Upper lobe of left lung (tissue), 4 donors: ENCODE data around the gene POLR2J.

ENCODE experiments used
- CTCF ChIP-seq, 6 experiments: fragments of 450-650 bp in 4 of 6; fragments of 200-600 bp in 2 of 6; sonication (generic) in 2 of 6; IDR thresholded peaks; one replicate each; pipeline ENCODE4 v1.5.1; 2016 to 2019; ENCODE audit warnings: antibody characterized with exemption in 6 of 6
- EP300 ChIP-seq, 4 donors: sonication (generic); formaldehyde crosslinking; IDR thresholded peaks; one replicate each; pipeline ENCODE4 v1.5.1; 2017; ENCODE audit warnings: antibody characterized with exemption in 4 of 4, control low read depth in 2 of 4
- POLR2A ChIP-seq, 4 donors: fragments of 450-650 bp; IDR thresholded peaks; one replicate each; pipeline ENCODE4 v1.5.1; 2016 to 2017; ENCODE audit warnings: antibody characterized with exemption in 4 of 4, mild to moderate bottlenecking in 2 of 4
- POLR2AphosphoS5 ChIP-seq, 2 donors: sonication (generic); formaldehyde crosslinking; IDR thresholded peaks; one replicate each; pipeline ENCODE4 v1.5.1; 2017; ENCODE audit warnings: antibody characterized with exemption in 2 of 2

GRCh38 chr7:102469351-102469971 is 9.3 kb downstream of the POLR2J start:
- TF ChIP-seq CTCF (IDR thresholded peaks at IDR 0.05) (no peak), POLR2AphosphoS5 (IDR thresholded peaks at IDR 0.05) (no peak), EP300 (IDR thresholded peaks at IDR 0.05) (no peak), POLR2A (IDR thresholded peaks at IDR 0.05) (no peak)
